ENCODE data around the gene MAP4K4.
A peak's percentile ranks its signal among the peaks of the same experiment; 100 is the strongest.

Gene MAP4K4

DNA sequence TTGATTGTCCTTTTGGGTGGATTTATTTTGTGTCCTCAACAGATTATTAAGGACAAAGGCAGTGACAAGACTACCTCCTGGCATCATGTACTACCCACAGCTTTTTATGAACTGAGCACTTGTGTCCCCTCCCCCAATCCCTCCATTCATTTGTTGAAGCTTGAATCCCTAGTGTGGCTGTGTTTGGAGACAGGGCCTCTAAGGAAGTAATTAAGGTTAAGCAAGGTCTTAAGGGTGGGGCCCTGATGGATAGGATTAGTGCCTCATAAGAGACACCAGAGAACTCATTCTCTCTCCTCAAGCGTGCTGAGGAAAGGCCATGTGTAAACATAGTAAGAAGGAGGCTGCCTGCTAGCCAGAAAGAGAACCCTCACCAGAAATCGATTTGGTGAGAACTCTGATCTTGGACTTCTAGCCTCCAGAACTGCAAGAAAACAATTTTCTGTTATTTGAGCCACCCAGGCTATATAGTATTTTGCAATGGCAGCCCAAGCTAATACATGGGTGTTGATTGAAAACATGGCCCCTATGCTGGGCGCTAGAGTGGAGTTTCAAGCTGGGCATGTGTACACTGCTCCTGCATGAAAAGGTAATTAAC, 3.4 kb upstream of the MAP4K4 start:
- no peak for DNase-seq

DNA sequence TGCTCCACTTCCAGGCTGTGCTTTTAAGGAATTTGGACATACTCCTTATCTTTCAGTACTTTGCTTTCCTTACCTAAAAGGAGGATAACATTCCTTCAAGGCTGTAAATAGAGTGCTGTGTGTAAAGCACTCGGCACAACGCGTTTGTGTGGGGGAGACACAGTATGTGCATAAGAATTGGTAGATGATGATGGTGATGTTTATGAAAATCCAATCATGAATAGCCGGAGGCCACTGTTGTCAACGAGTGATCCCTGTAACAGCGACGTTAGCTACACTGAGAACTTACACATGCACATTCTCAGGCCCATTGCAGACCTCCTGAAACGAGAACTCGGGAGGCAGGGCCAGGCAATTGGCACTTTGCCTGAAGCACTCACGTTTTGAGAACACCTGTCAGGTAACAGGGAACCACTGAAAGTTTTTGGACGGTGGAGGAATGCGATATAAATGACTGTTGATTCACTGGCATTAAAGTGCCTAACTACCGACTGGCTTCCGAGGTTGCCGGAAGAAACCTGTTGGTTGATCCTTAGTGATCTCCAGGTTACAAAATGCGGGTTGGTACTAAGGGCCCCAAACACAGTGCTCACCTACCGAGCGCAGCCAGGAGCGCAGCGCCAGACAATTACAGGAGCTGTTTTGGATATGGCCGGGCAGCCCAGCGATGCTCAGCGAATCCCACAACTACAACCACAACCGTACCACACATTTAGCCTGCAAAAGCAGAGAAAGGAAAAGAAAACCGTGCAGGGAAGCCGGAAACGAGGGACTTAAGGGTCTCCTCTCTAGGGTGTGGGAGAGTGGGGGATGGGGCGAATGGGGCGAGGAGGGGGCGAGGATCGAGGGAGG, 1.0 kb upstream of the MAP4K4 start:
- DNase-seq: no peak

DNA sequence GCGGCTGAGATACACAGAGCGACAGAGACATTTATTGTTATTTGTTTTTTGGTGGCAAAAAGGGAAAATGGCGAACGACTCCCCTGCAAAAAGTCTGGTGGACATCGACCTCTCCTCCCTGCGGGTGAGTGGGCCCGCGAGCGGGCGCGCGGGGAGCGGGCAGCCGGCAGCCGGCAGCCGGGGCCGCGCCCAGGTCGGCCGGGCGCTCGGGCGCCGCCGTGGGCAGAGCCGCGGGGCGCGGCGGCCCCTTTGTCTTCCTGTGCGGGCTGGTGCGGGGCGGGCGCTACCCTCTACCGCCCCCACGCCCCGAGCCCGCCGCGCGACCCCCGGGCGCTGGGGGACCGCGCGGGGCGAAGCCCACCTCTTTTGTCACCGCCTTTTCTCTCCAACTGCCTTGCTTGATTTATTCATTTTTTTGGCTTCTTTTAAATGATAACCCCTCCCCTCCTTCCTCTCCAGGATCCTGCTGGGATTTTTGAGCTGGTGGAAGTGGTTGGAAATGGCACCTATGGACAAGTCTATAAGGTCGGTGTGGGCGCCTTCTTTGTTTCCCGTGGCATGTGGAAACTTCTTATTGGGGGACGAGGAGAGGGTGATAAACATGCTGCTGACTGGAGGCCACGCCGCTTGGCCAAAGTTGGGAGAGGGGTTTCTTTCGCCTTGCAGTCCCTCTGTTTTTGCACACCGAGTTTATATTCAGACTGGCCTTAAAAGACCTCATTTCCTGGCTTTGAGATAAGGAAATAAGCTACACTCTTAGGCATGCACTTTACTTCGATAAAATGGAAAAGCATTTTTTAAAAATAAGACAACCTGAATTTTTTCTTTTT, 722 bp downstream of the MAP4K4 start:
- peak; percentile 77 for DNase-seq

DNA sequence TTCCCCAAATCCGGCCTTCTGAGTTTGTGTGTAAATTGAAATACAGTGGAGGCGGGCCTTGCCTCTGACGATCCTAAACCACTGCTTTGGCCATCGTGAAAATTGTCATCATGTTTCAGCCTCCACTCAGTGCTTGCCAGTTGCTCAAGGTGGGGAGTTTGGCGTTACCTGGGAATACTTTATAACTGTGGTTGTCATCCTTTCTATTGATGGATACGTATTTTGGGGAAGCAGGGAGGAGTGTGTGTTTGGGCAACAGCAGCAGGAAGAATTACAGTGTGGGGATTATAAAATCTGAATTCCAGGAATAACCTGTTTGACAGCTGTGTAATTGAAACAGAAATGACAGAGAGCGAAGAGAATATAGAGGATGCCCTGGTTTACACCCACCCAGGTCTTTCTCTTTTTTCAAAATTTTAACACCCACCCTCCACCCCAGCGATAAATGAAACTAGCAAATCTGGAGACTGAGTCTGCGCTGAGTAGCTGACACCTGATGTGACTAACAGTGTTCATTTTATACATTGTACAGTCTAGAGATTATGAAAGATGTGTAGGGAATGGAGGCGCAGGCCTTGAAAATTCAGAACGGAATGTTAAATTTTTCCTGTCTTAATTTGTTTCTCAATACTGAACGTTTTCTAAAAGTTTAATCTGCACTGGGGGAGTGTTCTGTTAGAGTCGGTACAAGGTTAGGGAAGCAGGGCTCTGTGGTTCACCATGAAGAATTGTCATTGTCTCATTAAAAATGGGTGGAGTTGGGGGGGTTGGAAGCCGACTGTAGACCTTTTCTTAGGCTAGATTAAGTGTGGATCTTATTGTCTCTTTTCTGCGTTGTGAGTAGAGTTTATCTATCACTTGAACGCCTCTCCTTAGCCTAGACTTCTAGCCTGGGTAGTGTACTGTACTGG, 1.6 kb downstream of the MAP4K4 start:
- peak; percentile 57 for DNase-seq

DNA sequence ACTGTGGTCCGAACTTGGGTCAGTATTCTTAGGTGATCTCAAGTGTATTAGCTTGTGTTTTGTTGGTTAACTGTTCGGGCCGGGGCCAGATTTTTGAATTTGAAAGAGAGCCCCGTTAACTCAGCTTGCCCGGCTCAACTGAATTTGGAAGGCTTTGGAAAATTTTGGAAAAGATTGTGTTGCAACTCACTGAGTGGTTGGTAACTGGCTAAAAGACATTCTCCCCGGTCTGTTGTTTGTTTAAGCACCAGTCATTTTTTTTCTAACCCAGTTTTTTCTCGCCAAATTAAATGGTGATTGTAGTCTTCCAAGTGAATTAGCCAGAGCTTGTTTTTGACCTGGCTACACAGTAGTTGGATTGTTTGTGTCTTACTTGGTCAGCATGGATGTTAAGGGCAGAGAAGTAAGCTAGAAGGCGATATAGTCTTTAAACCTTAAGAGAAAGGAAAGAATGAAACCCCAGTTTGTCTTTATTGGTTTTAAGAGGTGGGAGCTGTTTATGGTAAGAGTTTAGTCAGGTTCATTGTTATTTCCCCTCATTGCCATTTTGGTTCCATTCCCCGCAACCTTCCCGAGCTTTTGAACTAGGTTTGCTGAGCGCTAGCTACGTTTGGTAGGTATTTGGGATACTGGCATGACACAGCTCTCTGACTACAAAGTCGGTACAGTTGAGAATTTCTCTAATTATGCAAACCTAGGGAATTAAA, 2.4 kb downstream of the MAP4K4 start:
- DNase-seq: peak; percentile 51

- peak; percentile 15 for DNase-seq
Observed at GRCh38 chr2:101704046-101704466, 6.5 kb downstream of the MAP4K4 start.

- no peak for DNase-seq
Observed at GRCh38 chr2:101704816-101705578, 7.5 kb downstream of the MAP4K4 start.

GRCh38 chr2:101706121-101706818, 8.8 kb downstream of the MAP4K4 start:
- DNase-seq: no peak

- DNase-seq: no peak
Observed at GRCh38 chr2:101706819-101707177, 9.3 kb downstream of the MAP4K4 start.

- DNase-seq: no peak
Observed at GRCh38 chr2:101710036-101710435, 12.5 kb downstream of the MAP4K4 start.

DNA sequence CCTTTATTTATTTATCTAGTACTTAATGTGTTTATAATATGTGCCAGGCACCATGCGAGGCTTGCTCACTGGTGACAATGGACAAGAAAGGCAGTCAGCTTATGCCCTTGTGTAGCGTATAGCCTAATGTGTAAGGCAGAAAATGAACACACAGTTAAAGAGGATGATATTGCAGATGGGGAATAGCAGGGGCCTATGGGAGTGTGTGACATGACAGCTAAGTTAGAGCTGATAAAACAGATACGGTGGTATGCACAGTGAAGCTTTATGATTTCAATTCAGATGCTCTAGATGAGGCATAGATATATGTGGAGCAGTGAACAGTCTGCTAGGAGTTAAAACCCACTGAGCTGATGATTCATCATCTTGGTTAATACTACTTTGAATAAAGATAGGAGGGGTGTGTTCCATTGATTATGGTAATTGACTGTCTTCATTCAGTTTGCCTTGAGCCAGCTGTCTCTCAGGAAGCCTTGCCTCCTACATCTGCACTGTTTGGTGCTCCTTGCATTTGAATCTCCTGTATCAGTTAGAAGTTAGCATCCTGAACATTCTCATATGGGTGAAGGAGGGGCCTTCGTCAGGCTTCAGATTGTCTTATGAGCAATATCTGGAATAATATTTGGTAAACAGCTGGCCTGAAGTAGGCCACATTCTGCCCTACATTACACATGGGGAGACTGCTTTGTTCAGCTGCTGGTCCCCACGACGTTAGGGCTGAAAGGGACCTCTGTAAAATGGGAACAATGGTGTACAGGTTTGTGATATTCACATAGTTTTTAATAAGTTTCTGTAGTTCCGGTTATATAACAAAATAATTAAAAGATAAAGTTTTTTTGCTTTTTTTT, 13.2 kb downstream of the MAP4K4 start:
- peak; percentile 38 for DNase-seq

- DNase-seq: no peak
Observed at GRCh38 chr2:101714118-101714517, 16.6 kb downstream of the MAP4K4 start.

GRCh38 chr2:101717071-101717845, 19.8 kb downstream of the MAP4K4 start:
- DNase-seq: no peak

- no peak for DNase-seq
Observed at GRCh38 chr2:101718479-101718878, 21.0 kb downstream of the MAP4K4 start.

DNA sequence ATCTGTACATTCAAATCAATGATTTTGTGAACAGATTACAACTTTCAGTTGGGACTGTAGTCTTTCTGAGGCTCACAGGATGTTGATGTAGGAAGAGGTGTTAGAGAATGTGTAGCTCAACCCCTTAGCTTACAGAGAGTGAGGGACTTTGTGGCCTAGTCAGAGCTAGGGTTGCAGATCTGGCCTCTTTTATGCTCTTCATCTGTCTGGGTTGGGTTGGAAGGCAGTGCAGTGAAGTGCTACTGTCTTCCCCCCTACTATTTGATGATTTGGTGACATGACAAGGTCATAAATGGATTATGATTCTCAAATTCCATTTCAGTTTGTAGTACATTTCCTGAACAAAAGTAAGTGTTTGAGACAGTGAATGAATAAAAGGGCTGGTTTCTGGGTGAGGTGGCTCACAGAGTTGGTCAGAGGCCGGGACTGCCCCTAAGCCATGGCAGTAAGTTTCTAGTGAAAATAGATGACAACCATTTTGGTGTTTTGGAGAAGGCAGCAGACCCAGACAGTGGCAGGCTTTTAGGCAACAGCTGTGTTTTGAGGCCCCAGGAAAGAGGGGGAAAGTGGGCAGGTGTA, 21.6 kb downstream of the MAP4K4 start:
- DNase-seq: no peak

DNA sequence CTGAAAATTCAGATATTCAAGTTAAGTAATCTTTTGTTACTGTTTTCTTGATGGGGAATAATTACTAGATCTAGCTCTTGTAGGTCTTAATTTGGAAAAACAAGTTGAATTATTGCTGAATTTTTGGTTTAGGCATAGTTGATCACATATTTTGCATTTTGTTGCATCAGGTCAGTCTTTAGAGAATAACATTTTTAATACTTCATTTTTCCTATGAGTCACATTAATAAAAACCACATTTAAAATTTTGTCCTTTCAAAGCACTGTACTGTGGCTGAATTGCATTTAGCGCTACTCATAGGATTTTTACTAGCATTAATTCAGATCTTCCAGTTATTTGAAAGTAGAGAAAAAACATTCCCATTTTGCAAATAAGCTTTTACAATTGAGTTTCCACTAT, 23.2 kb downstream of the MAP4K4 start:
- no peak for DNase-seq

GRCh38 chr2:101722864-101723263, 25.4 kb downstream of the MAP4K4 start:
- DNase-seq: no peak
